ENCODE measurements around the gene KCNG2. TPM values are rescaled to one million over a fixed set of nuclear protein-coding genes. Genes with fewer than 3 reads are reported as not detected.
"Not testable (repeated sequence)": the region's sequence is repeated elsewhere in the genome, so short reads cannot be mapped to it uniquely, and the experiment has no call there.

The KCNG2 gene
- total and polyA plus RNA-seq, 7 experiments from 2014 or later: not detected

DNA sequence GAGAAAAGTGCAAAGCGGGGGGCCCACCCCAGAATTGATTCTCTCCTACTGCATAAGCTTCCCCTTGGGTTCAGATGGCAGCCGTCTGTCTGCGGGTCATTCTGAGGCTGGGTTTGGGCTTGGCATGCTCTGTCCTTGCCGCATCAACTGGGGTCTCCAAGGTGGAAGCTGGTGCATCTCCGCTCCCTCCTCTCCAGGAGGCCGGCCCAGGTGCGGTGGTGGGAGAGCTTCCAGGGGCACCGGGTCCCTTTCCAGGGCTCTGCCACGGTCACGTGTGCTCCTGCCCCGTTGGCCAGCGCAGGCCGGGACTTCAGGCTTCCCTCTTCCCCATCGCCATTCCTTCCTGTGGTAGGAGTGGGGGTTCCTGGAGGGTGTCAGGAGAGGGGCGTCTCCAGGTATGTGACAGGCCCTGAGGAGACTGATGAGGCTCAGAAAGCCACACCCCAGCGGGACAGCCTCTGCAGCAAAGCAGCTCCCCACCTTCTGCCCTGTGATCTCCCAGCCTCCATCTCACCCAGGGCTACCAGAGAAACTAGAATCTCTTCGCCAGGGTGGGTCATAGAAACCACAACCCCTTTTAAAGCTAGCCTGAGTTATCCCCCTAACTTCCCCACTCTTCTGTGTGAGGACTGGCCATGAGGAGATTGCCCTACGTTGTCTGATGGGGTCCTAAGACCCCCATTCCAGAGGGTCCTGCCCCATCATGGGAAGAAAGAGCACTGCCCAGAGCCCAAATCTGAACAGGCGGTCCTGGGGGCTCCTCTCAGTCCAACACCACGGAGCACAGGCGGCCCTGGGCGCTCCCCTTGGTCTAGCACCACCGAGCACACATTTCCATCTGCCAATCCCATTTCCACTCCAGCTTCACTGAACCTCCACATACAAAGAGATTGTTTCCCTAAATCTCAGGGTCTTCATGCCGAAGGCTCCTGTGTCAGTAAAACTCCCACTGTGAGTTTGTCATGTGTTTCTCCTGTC, 77.1 kb downstream of the KCNG2 start:
- H3K4me1 ChIP-seq (ENCODE audit: control insufficient read depth in 2 of 2, insufficient read depth in 2 of 2, low read length in 2 of 2): no peaks in the 10 kb centered on the region
- POLR2A ChIA-PET: no interaction called here
- Mint-ChIP-seq H3K4me3 (no peak overlapping the region), H3K4me1 (no peaks in the 10 kb centered on the region), H3K27ac (peak overlapping the region in 1 of 9 donors; percentile 54), H3K27me3 (no peaks in the 10 kb centered on the region), H3K36me3 (peaks cover 0 to 3% (median 0%) of the 10 kb centered on the region in 5 donors), H3K9me3 (peaks cover 0 to 4% (median 0%) of the 10 kb centered on the region in 11 donors)
- no peaks in the 10 kb centered on the region for H3K27me3 ChIP-seq (ENCODE audit: control insufficient read depth in 2 of 2, insufficient read depth in 2 of 2, low read length in 2 of 2)
- intact Hi-C loops (cut with micrococcal nuclease): no loop called here
- no peak overlapping the region for H3K27ac ChIP-seq (ENCODE audit: low read depth, low read length)
- ATAC-seq: no peak
- H3K9me3 ChIP-seq (ENCODE audit: control insufficient read depth in 2 of 3, low read length in 3 of 3): no peaks in the 10 kb centered on the region
- no peak overlapping the region for H3K4me3 ChIP-seq (ENCODE audit: low read length)
- no peaks in the 10 kb centered on the region for H3K36me3 ChIP-seq (ENCODE audit: control insufficient read depth in 2 of 3, insufficient read depth in 3 of 3, low read length in 3 of 3)
- DNase-seq: peak in 1 of 9 donors; percentile 13
- CTCF ChIA-PET: no interaction called here

DNA sequence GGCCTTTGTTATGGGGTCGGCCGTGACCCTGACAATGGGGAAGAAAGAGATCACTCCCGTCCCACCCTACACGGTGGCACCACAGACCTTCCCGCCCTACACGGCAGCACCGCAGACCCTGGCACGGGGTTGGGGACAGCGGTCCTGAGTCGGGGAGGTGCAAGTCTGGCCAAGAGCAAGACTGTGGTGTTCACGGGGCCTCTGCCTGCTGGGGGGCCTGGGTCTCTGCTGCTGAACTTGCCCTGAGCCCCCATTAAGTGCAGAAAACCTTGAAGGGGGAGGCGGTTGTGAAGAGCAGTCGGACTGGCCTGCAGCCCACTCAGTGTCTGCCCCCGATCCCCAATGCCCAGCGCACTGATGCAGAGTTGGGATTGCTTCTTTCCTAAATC, 77.8 kb downstream of the KCNG2 start:
- intact Hi-C loops (cut with micrococcal nuclease): no loop called here
- Mint-ChIP-seq H3K9me3 (peaks cover 0 to 4% (median 0%) of the 10 kb centered on the region in 11 donors), H3K27ac (no peak overlapping the region), H3K4me3 (no peak overlapping the region), H3K36me3 (peaks cover 0 to 3% (median 0%) of the 10 kb centered on the region in 5 donors), H3K4me1 (no peaks in the 10 kb centered on the region), H3K27me3 (no peaks in the 10 kb centered on the region)
- H3K9me3 ChIP-seq (ENCODE audit: control insufficient read depth in 2 of 3, low read length in 3 of 3): no peaks in the 10 kb centered on the region
- H3K4me3 ChIP-seq (ENCODE audit: low read length): no peak overlapping the region
- H3K27me3 ChIP-seq (ENCODE audit: control insufficient read depth in 2 of 2, insufficient read depth in 2 of 2, low read length in 2 of 2): no peaks in the 10 kb centered on the region
- ChIA-PET POLR2A (no interaction called here), CTCF (no interaction called here)
- no peaks in the 10 kb centered on the region for H3K4me1 ChIP-seq (ENCODE audit: control insufficient read depth in 2 of 2, insufficient read depth in 2 of 2, low read length in 2 of 2)
- H3K36me3 ChIP-seq (ENCODE audit: control insufficient read depth in 2 of 3, insufficient read depth in 3 of 3, low read length in 3 of 3): no peaks in the 10 kb centered on the region
- DNase-seq: no peak
- no peak for ATAC-seq
- no peak overlapping the region for H3K27ac ChIP-seq (ENCODE audit: low read depth, low read length)

DNA sequence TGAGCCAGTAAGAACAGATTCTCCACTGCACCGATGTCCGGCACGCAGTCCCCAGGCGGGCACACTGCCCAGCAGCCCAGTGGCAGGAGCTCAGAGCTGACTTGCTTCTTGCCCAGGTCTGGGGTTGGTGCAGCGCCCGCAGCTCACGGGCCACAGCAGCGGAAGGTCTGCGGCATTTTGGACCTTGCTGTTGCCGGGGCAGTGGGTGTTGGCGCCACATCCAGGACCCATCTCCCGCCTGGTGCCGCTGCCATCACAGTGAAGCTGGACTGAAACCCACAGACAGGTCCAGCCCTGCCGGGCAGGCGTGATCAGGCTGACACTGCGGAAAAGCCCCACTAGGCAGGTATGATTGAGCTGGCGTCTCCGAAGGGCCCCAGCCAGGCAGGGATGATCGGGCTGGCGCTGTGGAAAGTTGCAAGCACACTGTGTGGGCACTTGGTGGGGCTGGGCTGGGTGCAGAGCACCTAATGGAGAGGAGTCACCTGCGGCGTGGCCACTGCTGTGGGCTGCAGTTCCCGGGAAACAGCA, 78.3 kb downstream of the KCNG2 start:
- H3K9me3 Mint-ChIP-seq: peaks cover 0 to 4% (median 0%) of the 10 kb centered on the region in 11 donors
- DNase-seq: peak in 1 of 9 donors; percentile 16
- H3K4me1 Mint-ChIP-seq: no peaks in the 10 kb centered on the region
- POLR2A ChIA-PET: no interaction called here
- no peaks in the 10 kb centered on the region for H3K27me3 Mint-ChIP-seq
- no peak overlapping the region for H3K27ac Mint-ChIP-seq
- CTCF ChIA-PET: no interaction called here
- intact Hi-C loops (cut with micrococcal nuclease): no loop called here
- no peak overlapping the region for H3K4me3 Mint-ChIP-seq
- no peak overlapping the region for H3K27ac ChIP-seq (ENCODE audit: low read depth, low read length)
- peaks cover 0 to 3% (median 0%) of the 10 kb centered on the region in 5 donors for H3K36me3 Mint-ChIP-seq
- no peaks in the 10 kb centered on the region for H3K4me1 ChIP-seq (ENCODE audit: control insufficient read depth in 2 of 2, insufficient read depth in 2 of 2, low read length in 2 of 2)
- no peaks in the 10 kb centered on the region for H3K27me3 ChIP-seq (ENCODE audit: control insufficient read depth in 2 of 2, insufficient read depth in 2 of 2, low read length in 2 of 2)
- H3K9me3 ChIP-seq (ENCODE audit: control insufficient read depth in 2 of 3, low read length in 3 of 3): no peaks in the 10 kb centered on the region
- H3K4me3 ChIP-seq (ENCODE audit: low read length): no peak overlapping the region
- no peak for ATAC-seq
- no peaks in the 10 kb centered on the region for H3K36me3 ChIP-seq (ENCODE audit: control insufficient read depth in 2 of 3, insufficient read depth in 3 of 3, low read length in 3 of 3)

DNA sequence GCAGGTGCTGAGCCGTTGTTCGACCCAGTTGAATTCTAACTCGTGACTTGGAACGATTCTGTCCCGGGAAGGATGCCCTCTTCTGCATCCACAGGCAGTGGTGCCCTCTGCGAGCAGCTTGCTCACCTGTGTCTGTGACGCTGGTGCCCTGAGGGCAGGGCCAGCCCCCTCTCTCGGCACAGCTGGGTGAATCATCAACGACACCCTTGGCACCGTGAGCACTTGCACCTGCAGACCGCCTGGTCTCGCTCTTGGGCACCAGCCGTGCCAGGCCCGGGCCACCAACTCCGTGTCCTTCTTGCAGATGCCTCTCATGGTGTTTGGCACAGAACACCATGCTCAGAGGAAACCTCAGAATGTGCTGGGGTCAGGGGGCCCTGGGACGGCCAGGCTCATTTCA, 78.8 kb downstream of the KCNG2 start:
- DNase-seq (no peak), ATAC-seq (no peak)
- Mint-ChIP-seq H3K4me3 (no peak overlapping the region), H3K4me1 (no peaks in the 10 kb centered on the region), H3K27me3 (no peaks in the 10 kb centered on the region), H3K27ac (no peak overlapping the region), H3K9me3 (peaks cover 0 to 4% (median 0%) of the 10 kb centered on the region in 11 donors), H3K36me3 (peaks cover 0 to 3% (median 0%) of the 10 kb centered on the region in 5 donors)
- Histone ChIP-seq H3K4me1 (ENCODE audit: control insufficient read depth in 2 of 2, insufficient read depth in 2 of 2, low read length in 2 of 2) (no peaks in the 10 kb centered on the region), H3K27ac (ENCODE audit: low read depth, low read length) (no peak overlapping the region), H3K36me3 (ENCODE audit: control insufficient read depth in 2 of 3, insufficient read depth in 3 of 3, low read length in 3 of 3) (no peaks in the 10 kb centered on the region), H3K4me3 (ENCODE audit: low read length) (no peak overlapping the region), H3K27me3 (ENCODE audit: control insufficient read depth in 2 of 2, insufficient read depth in 2 of 2, low read length in 2 of 2) (no peaks in the 10 kb centered on the region), H3K9me3 (ENCODE audit: control insufficient read depth in 2 of 3, low read length in 3 of 3) (no peaks in the 10 kb centered on the region)
- ChIA-PET CTCF (no interaction called here), POLR2A (no interaction called here)
- intact Hi-C loops (cut with micrococcal nuclease): no loop called here

DNA sequence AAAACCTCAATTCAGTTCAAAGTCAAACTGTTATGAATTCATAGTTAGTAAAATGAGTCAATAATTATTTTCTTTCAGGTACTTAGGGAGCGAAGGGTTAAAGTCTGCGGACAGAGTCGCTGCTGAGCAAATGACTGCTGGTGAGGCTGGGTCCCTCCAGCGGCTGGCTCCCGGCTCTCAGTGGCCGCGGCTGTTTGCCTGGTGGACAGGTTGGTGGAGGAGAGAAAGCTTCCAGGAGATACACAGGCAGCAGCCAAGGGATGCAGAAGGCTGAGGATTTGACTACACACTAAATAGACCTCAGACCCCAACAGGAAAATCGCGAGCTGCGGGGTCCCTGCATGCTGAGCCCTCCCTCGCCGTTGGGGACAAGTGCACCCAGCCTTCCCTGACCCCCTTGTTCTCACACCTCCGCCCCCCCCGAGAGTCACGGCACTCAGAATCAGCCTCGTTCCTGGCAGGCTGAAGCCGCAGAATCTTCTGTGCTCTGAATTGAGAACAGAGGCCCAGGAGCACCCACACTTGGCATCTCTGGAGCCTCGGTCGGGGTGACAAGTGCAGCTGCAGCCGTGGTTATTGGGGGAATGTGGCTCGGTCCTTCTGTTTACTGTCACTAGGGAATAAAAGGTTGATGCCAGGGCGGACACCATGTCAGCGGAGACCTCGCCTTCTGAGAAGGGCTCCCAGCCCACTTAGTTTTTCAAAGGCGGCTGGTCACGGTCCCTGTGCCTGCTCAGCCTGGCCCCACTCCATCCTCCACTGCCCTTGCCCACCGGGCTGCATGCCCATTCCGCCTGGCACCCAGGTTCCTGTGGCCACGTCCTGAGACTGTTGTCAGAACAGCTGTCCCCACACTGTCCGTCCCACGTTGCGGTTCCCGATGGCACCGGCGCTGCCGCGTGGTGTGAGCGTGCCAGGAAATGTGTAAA, 79.7 kb downstream of the KCNG2 start:
- ATAC-seq (no peak), DNase-seq (peak in 1 of 9 donors; percentile 10)
- intact Hi-C loops (cut with micrococcal nuclease): no loop called here
- H3K4me3 Mint-ChIP-seq: no peak overlapping the region
- H3K4me1 Mint-ChIP-seq: peaks cover 0 to 1% (median 0%) of the 10 kb centered on the region in 7 donors
- Histone ChIP-seq H3K9me3 (ENCODE audit: control insufficient read depth in 2 of 3, low read length in 3 of 3) (no peaks in the 10 kb centered on the region), H3K4me3 (ENCODE audit: low read length) (no peak overlapping the region), H3K27ac (ENCODE audit: low read depth, low read length) (no peak overlapping the region), H3K27me3 (ENCODE audit: control insufficient read depth in 2 of 2, insufficient read depth in 2 of 2, low read length in 2 of 2) (no peaks in the 10 kb centered on the region), H3K36me3 (ENCODE audit: control insufficient read depth in 2 of 3, insufficient read depth in 3 of 3, low read length in 3 of 3) (no peaks in the 10 kb centered on the region), H3K4me1 (ENCODE audit: control insufficient read depth in 2 of 2, insufficient read depth in 2 of 2, low read length in 2 of 2) (no peaks in the 10 kb centered on the region)
- POLR2A ChIA-PET: no interaction called here
- H3K27ac Mint-ChIP-seq: no peak overlapping the region
- peaks cover 0 to 4% (median 0%) of the 10 kb centered on the region in 11 donors for H3K9me3 Mint-ChIP-seq
- CTCF ChIA-PET: no interaction called here
- no peaks in the 10 kb centered on the region for H3K27me3 Mint-ChIP-seq
- H3K36me3 Mint-ChIP-seq: peaks cover 0 to 3% (median 0%) of the 10 kb centered on the region in 5 donors

DNA sequence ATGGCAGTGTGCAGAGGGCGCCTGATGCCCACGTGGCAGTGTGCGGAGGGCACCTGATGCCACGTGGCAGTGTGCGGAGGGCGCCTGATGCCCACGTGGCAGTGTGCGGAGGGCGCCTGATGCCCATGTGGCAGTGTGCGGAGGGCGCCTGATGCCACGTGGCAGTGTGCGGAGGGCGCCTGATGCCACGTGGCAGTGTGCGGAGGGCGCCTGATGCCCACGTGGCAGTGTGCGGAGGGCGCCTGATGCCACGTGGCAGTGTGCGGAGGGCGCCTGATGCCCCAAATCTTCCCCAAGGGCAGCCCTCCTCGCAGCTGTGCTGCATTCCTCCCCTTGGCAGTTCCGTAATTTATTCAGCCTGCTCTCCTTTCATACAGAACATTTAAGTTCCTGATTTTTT, 80.5 kb downstream of the KCNG2 start:
- H3K9me3 ChIP-seq (ENCODE audit: control insufficient read depth in 2 of 3, low read length in 3 of 3); H3K27me3 Mint-ChIP-seq; CTCF ChIA-PET; H3K27ac ChIP-seq (ENCODE audit: low read depth, low read length); POLR2A ChIA-PET; H3K27me3 ChIP-seq (ENCODE audit: control insufficient read depth in 2 of 2, insufficient read depth in 2 of 2, low read length in 2 of 2); DNase-seq; H3K27ac Mint-ChIP-seq; H3K36me3 ChIP-seq (ENCODE audit: control insufficient read depth in 2 of 3, insufficient read depth in 3 of 3, low read length in 3 of 3); H3K9me3 Mint-ChIP-seq; H3K4me1 ChIP-seq (ENCODE audit: control insufficient read depth in 2 of 2, insufficient read depth in 2 of 2, low read length in 2 of 2); ATAC-seq; H3K4me3 Mint-ChIP-seq; H3K4me1 Mint-ChIP-seq; H3K36me3 Mint-ChIP-seq; H3K4me3 ChIP-seq (ENCODE audit: low read length); intact Hi-C loops (cut with micrococcal nuclease): not testable (repeated sequence)
